ENCODE results near the gene PSME2. TPM values are rescaled to one million over a fixed set of nuclear protein-coding genes. Genes with fewer than 3 reads are reported as not detected.

PSME2 gene
- polyA plus RNA-seq, 1 donor (not counting 4 experiments of a cell fraction or from before 2014, with no cell fraction given): 158 TPM

DNA sequence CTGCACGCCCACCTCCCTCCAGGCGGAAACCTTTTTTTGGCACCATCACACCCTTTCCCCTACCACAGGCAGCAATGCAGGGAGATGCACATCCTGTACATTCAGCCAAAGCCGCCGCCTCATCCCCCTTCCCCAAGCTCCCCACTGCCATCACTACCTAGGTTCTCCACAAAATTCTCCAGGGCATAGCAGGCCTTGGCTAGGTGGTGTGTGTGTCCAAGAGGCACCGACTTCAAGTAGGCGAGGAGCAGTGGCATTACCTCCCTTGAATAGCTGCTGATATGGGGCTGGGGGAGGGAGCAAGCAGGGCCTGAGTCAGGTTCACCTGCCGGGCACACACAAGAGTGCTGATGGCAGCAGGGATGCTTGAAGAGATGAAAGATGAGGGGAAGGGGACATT lies 38.6 kb upstream of the PSME2 start:
- Histone ChIP-seq H3K36me3 (ENCODE audit: control insufficient read depth in 2 of 2, extremely low read depth in 1 of 2, insufficient read depth in 2 of 2, low read length in 2 of 2) (peaks cover 47 to 51% of the 10 kb centered on the region in 2 experiments), H3K79me2 (ENCODE audit: control insufficient read depth, insufficient read depth, low read length) (peaks cover 12% of the 10 kb centered on the region), H3K27ac (ENCODE audit: control insufficient read depth, insufficient read depth, low read length) (no peak overlapping the region), H3K4me3 (ENCODE audit: control insufficient read depth in 2 of 3, extremely low read depth in 1 of 3, insufficient read depth in 2 of 3, low read depth in 1 of 3, low read length in 3 of 3) (no peak overlapping the region), H3K9me1 (ENCODE audit: control insufficient read depth, extremely low read depth, insufficient read depth, low read length) (no peaks in the 10 kb centered on the region), H2AFZ (ENCODE audit: control insufficient read depth, low read length) (no peak overlapping the region), H3K4me2 (ENCODE audit: control insufficient read depth, extremely low read depth, insufficient read depth, low read depth, low read length) (no peak overlapping the region), H3K9ac (ENCODE audit: control insufficient read depth, extremely low read depth, insufficient read depth, low read length) (no peak overlapping the region), H3K4me1 (ENCODE audit: control insufficient read depth, extremely low read depth, insufficient read depth, low read length) (peaks cover 15% of the 10 kb centered on the region), H3K9me3 (ENCODE audit: control insufficient read depth, low read depth, low read length) (no peaks in the 10 kb centered on the region), H3K27me3 (ENCODE audit: control insufficient read depth, extremely low read depth, insufficient read depth, low read length) (no peaks in the 10 kb centered on the region), H4K20me1 (ENCODE audit: control insufficient read depth, extremely low read depth, insufficient read depth, low read length) (peaks cover 6% of the 10 kb centered on the region)
- dilution Hi-C loops (cut with MboI; ENCODE audit: extremely low pct_ligation_motif_present, low sequenced_read_pairs): no loop called here
- DNase-seq (ENCODE audit: low read depth, low spot score) (no peak), FAIRE-seq (no peak)
- TF ChIP-seq CTCF (optimal IDR thresholded peaks at IDR 0.05 in 1 of 3, IDR thresholded peaks at IDR 0.05 in 1 of 3, conservative IDR thresholded peaks at IDR 0.05 in 1 of 3; ENCODE audit: extremely low read depth in 1 of 3, insufficient read depth in 2 of 3, low read length in 3 of 3) (no peak), EZH2 (IDR thresholded peaks at IDR 0.05; ENCODE audit: low read length) (no peak)

GRCh38 chr14:24184104-24184970 lies 37.9 kb upstream of the PSME2 start:
- no peaks in the 10 kb centered on the region for H3K27me3 ChIP-seq (ENCODE audit: control insufficient read depth, extremely low read depth, insufficient read depth, low read length)
- peaks cover 11% of the 10 kb centered on the region for H4K20me1 ChIP-seq (ENCODE audit: control insufficient read depth, extremely low read depth, insufficient read depth, low read length)
- peaks cover 12% of the 10 kb centered on the region for H3K79me2 ChIP-seq (ENCODE audit: control insufficient read depth, insufficient read depth, low read length)
- H3K9me3 ChIP-seq (ENCODE audit: control insufficient read depth, low read depth, low read length): no peaks in the 10 kb centered on the region
- TF ChIP-seq EZH2 (IDR thresholded peaks at IDR 0.05; ENCODE audit: low read length): no peak
- no peak for TF ChIP-seq CTCF (optimal IDR thresholded peaks at IDR 0.05 in 1 of 3, IDR thresholded peaks at IDR 0.05 in 1 of 3, conservative IDR thresholded peaks at IDR 0.05 in 1 of 3; ENCODE audit: extremely low read depth in 1 of 3, insufficient read depth in 2 of 3, low read length in 3 of 3)
- no peaks in the 10 kb centered on the region for H3K9me1 ChIP-seq (ENCODE audit: control insufficient read depth, extremely low read depth, insufficient read depth, low read length)
- no peak for DNase-seq (ENCODE audit: low read depth, low spot score)
- no peak for FAIRE-seq
- no peak overlapping the region for H3K4me2 ChIP-seq (ENCODE audit: control insufficient read depth, extremely low read depth, insufficient read depth, low read depth, low read length)
- no peak overlapping the region for H3K9ac ChIP-seq (ENCODE audit: control insufficient read depth, extremely low read depth, insufficient read depth, low read length)
- H3K27ac ChIP-seq (ENCODE audit: control insufficient read depth, insufficient read depth, low read length): no peak overlapping the region
- H2AFZ ChIP-seq (ENCODE audit: control insufficient read depth, low read length): no peak overlapping the region
- H3K36me3 ChIP-seq (ENCODE audit: control insufficient read depth in 2 of 2, extremely low read depth in 1 of 2, insufficient read depth in 2 of 2, low read length in 2 of 2): peaks cover 45 to 58% of the 10 kb centered on the region in 2 experiments
- no peak overlapping the region for H3K4me3 ChIP-seq (ENCODE audit: control insufficient read depth in 2 of 3, extremely low read depth in 1 of 3, insufficient read depth in 2 of 3, low read depth in 1 of 3, low read length in 3 of 3)
- H3K4me1 ChIP-seq (ENCODE audit: control insufficient read depth, extremely low read depth, insufficient read depth, low read length): peaks cover 15% of the 10 kb centered on the region
- dilution Hi-C loops (cut with MboI; ENCODE audit: extremely low pct_ligation_motif_present, low sequenced_read_pairs): no loop called here
